H9 (cell line): Measurements from ENCODE around the gene FAM219B. TPM values are rescaled to one million over a fixed set of nuclear protein-coding genes. Genes with fewer than 3 reads are reported as not detected.

Experiments used
- DNase-seq: peaks from one replicate; pipeline ENCODE4 v3.0.0-alpha.2; 2017
- H2AFZ ChIP-seq: one replicate; pipeline ENCODE4 v1.6.1; 2013; ENCODE audit warnings: mild to moderate bottlenecking, low read length, control low read depth, moderate library complexity
- H2AK5ac ChIP-seq: 2 replicates; pipeline ENCODE4 v1.6.1; 2013; ENCODE audit warnings: low read length, control low read depth, mixed read lengths; ENCODE audit not compliant: insufficient read length
- H2BK120ac ChIP-seq: one replicate; pipeline ENCODE4 v1.6.1; 2013; ENCODE audit warnings: low read depth, mild to moderate bottlenecking, low read length, control low read depth, inconsistent platforms; ENCODE audit not compliant: poor library complexity, severe bottlenecking
- H2BK12ac ChIP-seq: 2 replicates; pipeline ENCODE4 v1.6.1; 2013; ENCODE audit warnings: low read length, control low read depth, mixed read lengths, low read depth; ENCODE audit not compliant: insufficient read length
- H2BK15ac ChIP-seq: 2 replicates; pipeline ENCODE4 v1.6.1; 2013; ENCODE audit warnings: low read depth, low read length, control low read depth
- H2BK20ac ChIP-seq: one replicate; pipeline ENCODE4 v1.6.1; 2013; ENCODE audit warnings: low read depth, mild to moderate bottlenecking, low read length, control low read depth, inconsistent platforms; ENCODE audit not compliant: poor library complexity, severe bottlenecking
- H2BK5ac ChIP-seq: 2 replicates; pipeline ENCODE4 v1.6.1; 2013; ENCODE audit warnings: low read length, control low read depth, mixed read lengths; ENCODE audit not compliant: insufficient read length
- H3K14ac ChIP-seq: 2 replicates; pipeline ENCODE4 v1.6.1; 2013; ENCODE audit warnings: low read length, control low read depth; ENCODE audit not compliant: insufficient read depth
- H3K18ac ChIP-seq: 2 replicates; pipeline ENCODE4 v1.6.1; 2013; ENCODE audit warnings: low read depth, mild to moderate bottlenecking, mixed read lengths, low read length, control low read depth; ENCODE audit not compliant: insufficient read length
- H3K23ac ChIP-seq: 2 replicates; pipeline ENCODE4 v1.6.1; 2013; ENCODE audit warnings: low read length, control low read depth, mixed read lengths, low read depth; ENCODE audit not compliant: insufficient read length
- H3K23me2 ChIP-seq: 2 replicates; pipeline ENCODE4 v1.6.1; 2013; ENCODE audit warnings: low read depth, mild to moderate bottlenecking, mixed read lengths, low read length, control low read depth; ENCODE audit not compliant: insufficient read length, poor library complexity, severe bottlenecking
- H3K27ac ChIP-seq: 2 replicates; pipeline ENCODE4 v1.5.1; 2013; ENCODE audit warnings: low read length, control low read depth, mixed read lengths, low read depth; ENCODE audit not compliant: insufficient read length
- H3K27me3 ChIP-seq: 2 replicates; pipeline ENCODE4 v1.6.1; 2013; ENCODE audit warnings: low read length, control low read depth, inconsistent platforms; ENCODE audit not compliant: insufficient read depth
- H3K4ac ChIP-seq: 2 replicates; pipeline ENCODE4 v1.6.1; 2013; ENCODE audit warnings: low read depth, mild to moderate bottlenecking, control low read depth, inconsistent platforms, low read length, moderate library complexity
- H3K4me1 ChIP-seq: 2 replicates; pipeline ENCODE4 v1.6.1; 2013; ENCODE audit warnings: low read length, control low read depth, inconsistent platforms; ENCODE audit not compliant: insufficient read depth
- H3K4me2 ChIP-seq: 2 replicates; pipeline ENCODE4 v1.6.1; 2013; ENCODE audit warnings: low read length, control low read depth, mixed read lengths; ENCODE audit not compliant: insufficient read length, insufficient read depth
- H3K56ac ChIP-seq: 2 replicates; pipeline ENCODE4 v1.6.1; 2013; ENCODE audit warnings: low read depth, mild to moderate bottlenecking, mixed read lengths, low read length, control low read depth; ENCODE audit not compliant: insufficient read length
- H3K79me1 ChIP-seq: 2 replicates; pipeline ENCODE4 v1.6.1; 2013; ENCODE audit warnings: low read depth, mild to moderate bottlenecking, moderate library complexity, low read length, control low read depth, inconsistent platforms; ENCODE audit not compliant: insufficient read depth, poor library complexity, severe bottlenecking
- H3K79me2 ChIP-seq: 2 replicates; pipeline ENCODE4 v1.6.1; 2013; ENCODE audit warnings: low read length, control low read depth, inconsistent platforms; ENCODE audit not compliant: insufficient read depth
- H3K9ac ChIP-seq: 2 replicates; pipeline ENCODE4 v1.6.1; 2013; ENCODE audit warnings: low read length, control low read depth, mixed read lengths; ENCODE audit not compliant: insufficient read length; ENCODE audit errors: extremely low read depth
- H3K9me3 ChIP-seq: one replicate; pipeline ENCODE4 v1.6.1; 2013; ENCODE audit warnings: low read depth, low read length, inconsistent platforms; ENCODE audit not compliant: control insufficient read depth
- H3T11ph ChIP-seq: one replicate; pipeline ENCODE4 v1.6.1; 2013; ENCODE audit warnings: mild to moderate bottlenecking, low read length, control low read depth, inconsistent platforms
- H4K20me1 ChIP-seq: one replicate; pipeline ENCODE4 v1.6.1; 2013; ENCODE audit not compliant: control insufficient read depth, insufficient read length, insufficient read depth
- H4K5ac ChIP-seq: 2 replicates; pipeline ENCODE4 v1.6.1; 2013; ENCODE audit warnings: low read depth, mild to moderate bottlenecking, mixed read lengths, low read length, control low read depth; ENCODE audit not compliant: insufficient read length
- H4K8ac ChIP-seq: replicated peaks from 2 replicates; pipeline ENCODE4 v1.6.1; 2013; ENCODE audit warnings: low read length, control low read depth, mixed read lengths, low read depth; ENCODE audit not compliant: insufficient read length
- H4K91ac ChIP-seq: 2 replicates; pipeline ENCODE4 v1.6.1; 2013; ENCODE audit warnings: low read depth, mild to moderate bottlenecking, moderate library complexity, mixed read lengths, low read length, control low read depth; ENCODE audit not compliant: insufficient read length
- H3K27ac Mint-ChIP-seq, 3 experiments: 2 replicates in 2 of 3; 3 replicates in 1 of 3; pipeline ENCODE4 v1.8.0; 2020 to 2021; ENCODE audit warnings: mixed read lengths in 3 of 3, mild to moderate bottlenecking in 1 of 3, moderate library complexity in 1 of 3
- H3K27me3 Mint-ChIP-seq: 2 replicates; pipeline ENCODE4 v1.8.0; 2021; ENCODE audit warnings: low read depth, mild to moderate bottlenecking, moderate library complexity, mixed read lengths
- H3K36me3 Mint-ChIP-seq, 3 experiments: 2 replicates in 2 of 3; 3 replicates in 1 of 3; pipeline ENCODE4 v1.8.0; 2020 to 2021; ENCODE audit warnings: low read depth in 3 of 3, mixed read lengths in 3 of 3; ENCODE audit not compliant: insufficient read depth in 1 of 3
- H3K4me1 Mint-ChIP-seq, 2 experiments: 2 replicates each; pipeline ENCODE4 v1.8.0; 2020; ENCODE audit warnings: mixed read lengths in 2 of 2
- H3K4me3 Mint-ChIP-seq, 2 experiments: 2 replicates in 1 of 2; 3 replicates in 1 of 2; pipeline ENCODE4 v1.8.0; 2020 to 2021; ENCODE audit warnings: mild to moderate bottlenecking in 2 of 2, mixed read lengths in 2 of 2, moderate library complexity in 1 of 2
- H3K9me3 Mint-ChIP-seq, 2 experiments: 2 replicates in 1 of 2; 3 replicates in 1 of 2; pipeline ENCODE4 v1.8.0; 2020; ENCODE audit warnings: mild to moderate bottlenecking in 2 of 2, mixed read lengths in 2 of 2, moderate library complexity in 1 of 2
- CTCF ChIP-seq: fragments of 200-600 bp; sonication (generic); conservative IDR thresholded peaks from 3 replicates; pipeline ENCODE4 v1.8.0; 2021; ENCODE audit warnings: antibody characterized with exemption, mild to moderate bottlenecking
- total RNA-seq: library from RNA; stranded (reverse); gene quantifications from 2 replicates; pipeline ENCODE4 v1.2.1, GENCODE V29; 2021

FAM219B gene
- total RNA-seq, 1 experiment from 2014 or later: 60.3 TPM

GRCh38 chr15:74869372-74869725, 37.3 kb downstream of the FAM219B start:
- peaks cover 8 to 29% (median 17%) of the 10 kb centered on the region in 3 experiments for H3K36me3 Mint-ChIP-seq
- H3K27ac Mint-ChIP-seq: no peak overlapping the region
- Histone ChIP-seq H2AK5ac (no peak overlapping the region), H3K4ac (no peak overlapping the region), H2BK120ac (no peak overlapping the region), H3K23ac (no peak overlapping the region), H4K8ac (no peak overlapping the region), H4K91ac (no peak overlapping the region), H3K79me2 (peaks cover 16% of the 10 kb centered on the region; the same call in 1 of the 2 replicates), H2BK15ac (no peak overlapping the region), H3K56ac (no peak overlapping the region), H3K27me3 (no peaks in the 10 kb centered on the region), H4K5ac (no peak overlapping the region), H3K4me1 (no peaks in the 10 kb centered on the region), H3T11ph (no peak overlapping the region), H3K4me2 (no peak overlapping the region), H4K20me1 (peaks cover 3% of the 10 kb centered on the region), H3K79me1 (peaks cover 2% of the 10 kb centered on the region), H2BK12ac (no peak overlapping the region), H3K18ac (no peak overlapping the region), H3K9ac (no peak overlapping the region), H3K23me2 (peaks cover 12% of the 10 kb centered on the region), H3K14ac (no peak overlapping the region), H3K9me3 (no peaks in the 10 kb centered on the region), H2BK20ac (no peak overlapping the region), H3K27ac (no peak overlapping the region), H2BK5ac (no peak overlapping the region), H2AFZ (no peak overlapping the region)
- H3K27me3 Mint-ChIP-seq: no peaks in the 10 kb centered on the region
- TF ChIP-seq CTCF: no peak
- peaks cover 14 to 23% of the 10 kb centered on the region in 2 experiments for H3K4me1 Mint-ChIP-seq
- H3K9me3 Mint-ChIP-seq: peaks cover 4% of the 10 kb centered on the region in 2 experiments; a peak in 3 of 5 replicates
- no peak for DNase-seq
- H3K4me3 Mint-ChIP-seq: no peak overlapping the region
